Lower leg skin (tissue), 4 donors: Measurements from ENCODE around the gene ARHGAP22. TPM values are rescaled to one million over a fixed set of nuclear protein-coding genes. Genes with fewer than 3 reads are reported as not detected.

ENCODE experiments used
- DNase-seq, 2 donors: peaks; one replicate each; pipeline ENCODE4 v3.0.0-alpha.2; 2019; ENCODE audit warnings: low spot score in 2 of 2
- H3K4me3 ChIP-seq: fragments of 200-600 bp; sonication (generic); 2 replicates; pipeline ENCODE4 v1.5.1; 2017; ENCODE audit warnings: mild to moderate bottlenecking, low read depth; ENCODE audit not compliant: poor library complexity, severe bottlenecking
- CTCF ChIP-seq, 3 donors: fragments of 450-650 bp; IDR thresholded peaks; one replicate each; pipeline ENCODE4 v1.5.1; 2016; ENCODE audit warnings: antibody characterized with exemption in 3 of 3, mild to moderate bottlenecking in 3 of 3, moderate library complexity in 2 of 3
- POLR2A ChIP-seq, 2 donors: fragments of 450-650 bp; IDR thresholded peaks; one replicate each; pipeline ENCODE4 v1.6.1; 2016 to 2017; ENCODE audit warnings: antibody characterized with exemption in 2 of 2, mild to moderate bottlenecking in 1 of 2, moderate library complexity in 1 of 2
- WGBS, 2 donors: methylation state at CpG; one replicate each; pipeline ENCODE4 v1.1.5; 2018; 5-methylcytosine and 5-hydroxymethylcytosine counted together
- intact Hi-C: fragments of 100-400 bp; cut with DNase I; formaldehyde crosslinking; loops from one replicate; pipeline ENCODE4 v1.15.0; 2023; ENCODE audit warnings: low total_unique reads
- total RNA-seq, 4 donors: library from RNA; depleted of rRNA; stranded (reverse); fragments of >200 nt; gene quantifications; one replicate each; pipeline ENCODE4 v1.1.0, GENCODE V29; 2016

The ARHGAP22 gene
- total RNA-seq, 4 donors from 2014 or later: 0.46 to 3.0 (median 1.4) TPM

- WGBS, 2 donors: 56 to 62% methylated on average over 1 of the region's 1 CpG
- intact Hi-C loops: no loop called here
- H3K4me3 ChIP-seq: no peak overlapping the region
- TF ChIP-seq CTCF (IDR thresholded peaks at IDR 0.05) (no peak), POLR2A (IDR thresholded peaks at IDR 0.05) (no peak)
- no peak for DNase-seq
Measured at GRCh38 chr10:48640326-48640725, 35.5 kb upstream of the ARHGAP22 start.

- 47 to 53% methylated on average over 1 of the region's 1 CpG for WGBS, 2 donors
- TF ChIP-seq POLR2A (IDR thresholded peaks at IDR 0.05) (no peak), CTCF (IDR thresholded peaks at IDR 0.05) (no peak)
- DNase-seq: no peak
- intact Hi-C loops: no loop called here
- H3K4me3 ChIP-seq: no peak overlapping the region
Measured at GRCh38 chr10:48639632-48640031, 34.8 kb upstream of the ARHGAP22 start.

GRCh38 chr10:48638739-48639527 is 34.1 kb upstream of the ARHGAP22 start:
- TF ChIP-seq CTCF (IDR thresholded peaks at IDR 0.05) (no peak), POLR2A (IDR thresholded peaks at IDR 0.05) (no peak)
- 72% methylated on average over 4 of the region's 4 CpGs for WGBS, 2 donors
- no peak overlapping the region for H3K4me3 ChIP-seq
- intact Hi-C loops: no loop called here
- DNase-seq: peak in 1 of 2 donors; percentile 45

GRCh38 chr10:48638158-48638557 is 33.3 kb upstream of the ARHGAP22 start:
- 90% methylated on average over 4 of the region's 4 CpGs for WGBS, 2 donors
- intact Hi-C loops: no loop called here
- peak in 1 of 2 donors; percentile 65 for DNase-seq
- TF ChIP-seq POLR2A (IDR thresholded peaks at IDR 0.05) (no peak), CTCF (IDR thresholded peaks at IDR 0.05) (no peak)
- no peak overlapping the region for H3K4me3 ChIP-seq

- intact Hi-C loops: no loop called here
- TF ChIP-seq CTCF (IDR thresholded peaks at IDR 0.05) (no peak), POLR2A (IDR thresholded peaks at IDR 0.05) (no peak)
- DNase-seq: peak in 1 of 2 donors; percentile 29
- no peak overlapping the region for H3K4me3 ChIP-seq
- WGBS, 2 donors: 85 to 95% methylated on average over 3 of the region's 3 CpGs
Measured at GRCh38 chr10:48636901-48637300, 32.0 kb upstream of the ARHGAP22 start.

- no peak for TF ChIP-seq POLR2A (IDR thresholded peaks at IDR 0.05)
- intact Hi-C loops: no loop called here
- WGBS, 2 donors: 69 to 75% methylated on average over 3 of the region's 3 CpGs
- DNase-seq: peak in 1 of 2 donors; percentile 62
- no peak overlapping the region for H3K4me3 ChIP-seq
Measured at GRCh38 chr10:48636231-48636630, 31.4 kb upstream of the ARHGAP22 start.
